Right lung (tissue), 5 donors: ENCODE data around the gene CRIP3. TPM values are rescaled to one million over a fixed set of nuclear protein-coding genes. Genes with fewer than 3 reads are reported as not detected.

Experiments
- DNase-seq, 2 donors: peaks; one replicate each; pipeline ENCODE4 v3.0.0-alpha.2; 2013
- polyA plus RNA-seq, 5 donors: library from polyadenylated mRNA; unstranded; fragments of 120-200 nt; gene quantifications; one replicate each; pipeline versions ENCODE4 v1.2.1 to v1.2.3, GENCODE V29; 2013; ENCODE audit warnings: inconsistent platforms in 1 of 5, low replicate concordance in 1 of 5; ENCODE audit not compliant: insufficient read length in 5 of 5, insufficient read depth in 1 of 5

The CRIP3 gene
- polyA plus RNA-seq, 5 donors: 3.1 to 6.2 (median 3.9) TPM

- no peak for DNase-seq
These were observed 51.1 kb downstream of the CRIP3 start for GRCh38 chr6:43257367-43258145.

GRCh38 chr6:43256670-43257366 is 51.8 kb downstream of the CRIP3 start:
- no peak for DNase-seq

Other genes with a start within 250 kb of the CRIP3 start
- gene MRPL2, start 249.4 kb downstream of the CRIP3 start, polyA plus RNA-seq: 10 to 100 TPM; 35.8 to 54.1 (median 43.8) TPM
- 10 to 100 TPM; 44.0 to 59.8 (median 45.1) TPM for gene KLC4, start 249.2 kb downstream of the CRIP3 start, polyA plus RNA-seq
- gene PTK7, start 232.5 kb downstream of the CRIP3 start, polyA plus RNA-seq: 100 to 1,000 TPM; 232 to 304 (median 271) TPM
- gene SRF, start 137.6 kb downstream of the CRIP3 start, polyA plus RNA-seq: 10 to 100 TPM; 20.5 to 31.5 (median 27.1) TPM
- 10 to 100 TPM; 32.2 to 40.3 (median 37.6) TPM for gene CUL9, start 126.6 kb downstream of the CRIP3 start, polyA plus RNA-seq
- gene DNPH1, start 79.3 kb downstream of the CRIP3 start, polyA plus RNA-seq: 10 to 100 TPM; 21.3 to 44.9 (median 28.6) TPM
- gene TTBK1, start 65.3 kb downstream of the CRIP3 start, polyA plus RNA-seq: under 1 TPM; 0.27 to 0.87 (median 0.56) TPM
- under 1 TPM in 4 of 5 donors, not detected in 1; 0.17 to 0.39 (median 0.24) TPM for gene SLC22A7, start 10.6 kb downstream of the CRIP3 start, polyA plus RNA-seq
- gene ZNF318, start 60.8 kb upstream of the CRIP3 start, polyA plus RNA-seq: 10 to 100 TPM; 25.8 to 35.4 (median 31.6) TPM
- gene ABCC10, start 118.7 kb upstream of the CRIP3 start, polyA plus RNA-seq: 10 to 100 TPM; 19.7 to 29.2 (median 25.5) TPM
- 1 to 10 TPM; 1.2 to 2.6 (median 1.8) TPM for gene DLK2, start 146.7 kb upstream of the CRIP3 start, polyA plus RNA-seq
- gene TJAP1, start 168.7 kb upstream of the CRIP3 start, polyA plus RNA-seq: 10 to 100 TPM; 32.6 to 45.4 (median 42.9) TPM
- gene LRRC73, start 201.5 kb upstream of the CRIP3 start, polyA plus RNA-seq: 1 to 10 TPM in 1 of 5 donors, under 1 TPM in 4; 0.20 to 1.0 (median 0.58) TPM
- gene YIPF3, start 208.1 kb upstream of the CRIP3 start, polyA plus RNA-seq: 100 to 1,000 TPM; 120 to 150 (median 135) TPM
- gene POLR1C, start 208.3 kb upstream of the CRIP3 start, polyA plus RNA-seq: 10 to 100 TPM; 33.8 to 37.9 (median 37.0) TPM